Esophagus muscularis mucosa (tissue), 4 donors: Measurements from ENCODE around the gene CORO7. TPM values are rescaled to one million over a fixed set of nuclear protein-coding genes. Genes with fewer than 3 reads are reported as not detected.

Source experiments
- DNase-seq: peaks from one replicate; pipeline ENCODE4 v3.0.0-alpha.2; 2017; ENCODE audit errors: extremely low spot score
- H3K27ac ChIP-seq, 4 donors: fragments of 200-600 bp; sonication (generic); replicated peaks in 1 of 4; 1 replicate in 3 of 4; 2 replicates in 1 of 4; pipeline ENCODE4 v1.5.1; 2016 to 2019; ENCODE audit warnings: mild to moderate bottlenecking in 1 of 4
- H3K27me3 ChIP-seq, 4 donors: fragments of 200-600 bp; sonication (generic); one replicate each; pipeline versions ENCODE4 v1.5.1 to v1.6.0; 2016 to 2019
- H3K36me3 ChIP-seq, 4 donors: fragments of 200-600 bp; sonication (generic); one replicate each; pipeline ENCODE4 v1.5.1; 2016 to 2019
- H3K4me1 ChIP-seq, 4 donors: fragments of 200-600 bp; sonication (generic); one replicate each; pipeline ENCODE4 v1.5.1; 2016 to 2019
- H3K4me3 ChIP-seq, 4 donors: fragments of 200-600 bp; sonication (generic); 1 replicate in 2 of 4; 2 replicates in 2 of 4; pipeline ENCODE4 v1.5.1; 2016 to 2019; ENCODE audit warnings: mild to moderate bottlenecking in 4 of 4, moderate library complexity in 1 of 4
- H3K9me3 ChIP-seq, 4 donors: fragments of 200-600 bp; sonication (generic); 1 replicate in 3 of 4; 2 replicates in 1 of 4; pipeline ENCODE4 v1.5.1; 2016 to 2019
- EP300 ChIP-seq: sonication (generic); formaldehyde crosslinking; IDR thresholded peaks from one replicate; pipeline ENCODE4 v1.6.1; 2017; ENCODE audit warnings: antibody characterized with exemption
- POLR2A ChIP-seq: fragments of 450-650 bp; IDR thresholded peaks from one replicate; pipeline ENCODE4 v1.6.1; 2017; ENCODE audit warnings: antibody characterized with exemption, moderate library complexity, mild to moderate bottlenecking, low read depth
- POLR2AphosphoS5 ChIP-seq, 2 donors: sonication (generic); formaldehyde crosslinking; IDR thresholded peaks; one replicate each; pipeline ENCODE4 v1.6.1; 2017; ENCODE audit warnings: antibody characterized with exemption in 2 of 2
- whole genome bisulfite sequencing: methylation state at CpG from one replicate; pipeline ENCODE4 v1.1.5; 2018; 5-methylcytosine and 5-hydroxymethylcytosine counted together
- intact Hi-C: fragments of 100-400 bp; cut with DNase I; formaldehyde crosslinking; loops from one replicate; pipeline ENCODE4 v1.15.1; 2023
- total RNA-seq, 4 donors: library from RNA; depleted of rRNA; stranded (reverse); fragments of >200 nt; gene quantifications; one replicate each; pipeline versions ENCODE4 v1.1.0 to v1.2.1, GENCODE V29; 2016
- TF ChIP-seq, protein P1 (sequence below), 3 experiments: fragments of 200-600 bp in 2 of 3; fragments of 450-650 bp in 1 of 3; sonication (generic) in 2 of 3; IDR thresholded peaks; one replicate each; pipeline ENCODE4 v1.5.1; 2017 to 2019; ENCODE audit warnings: antibody characterized with exemption in 3 of 3, mild to moderate bottlenecking in 2 of 3, moderate library complexity in 1 of 3

CORO7 gene
- total RNA-seq, 4 donors from 2014 or later: 11.6 to 24.6 (median 21.3) TPM

- H3K36me3 ChIP-seq: peaks cover 13 to 42% (median 39%) of the 10 kb centered on the region in 4 donors
- intact Hi-C loops: no loop called here
- 86% methylated on average over 17 of the region's 21 CpGs for WGBS
- TF ChIP-seq POLR2A (no peak), EP300 (no peak), POLR2AphosphoS5 (IDR thresholded peaks at IDR 0.05) (no peak)
- TF ChIP-seq, protein P1, sequence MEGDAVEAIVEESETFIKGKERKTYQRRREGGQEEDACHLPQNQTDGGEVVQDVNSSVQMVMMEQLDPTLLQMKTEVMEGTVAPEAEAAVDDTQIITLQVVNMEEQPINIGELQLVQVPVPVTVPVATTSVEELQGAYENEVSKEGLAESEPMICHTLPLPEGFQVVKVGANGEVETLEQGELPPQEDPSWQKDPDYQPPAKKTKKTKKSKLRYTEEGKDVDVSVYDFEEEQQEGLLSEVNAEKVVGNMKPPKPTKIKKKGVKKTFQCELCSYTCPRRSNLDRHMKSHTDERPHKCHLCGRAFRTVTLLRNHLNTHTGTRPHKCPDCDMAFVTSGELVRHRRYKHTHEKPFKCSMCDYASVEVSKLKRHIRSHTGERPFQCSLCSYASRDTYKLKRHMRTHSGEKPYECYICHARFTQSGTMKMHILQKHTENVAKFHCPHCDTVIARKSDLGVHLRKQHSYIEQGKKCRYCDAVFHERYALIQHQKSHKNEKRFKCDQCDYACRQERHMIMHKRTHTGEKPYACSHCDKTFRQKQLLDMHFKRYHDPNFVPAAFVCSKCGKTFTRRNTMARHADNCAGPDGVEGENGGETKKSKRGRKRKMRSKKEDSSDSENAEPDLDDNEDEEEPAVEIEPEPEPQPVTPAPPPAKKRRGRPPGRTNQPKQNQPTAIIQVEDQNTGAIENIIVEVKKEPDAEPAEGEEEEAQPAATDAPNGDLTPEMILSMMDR (IDR thresholded peaks at IDR 0.05): no peak
- peaks cover 42 to 74% (median 55%) of the 10 kb centered on the region in 4 donors for H3K4me1 ChIP-seq
- no peaks in the 10 kb centered on the region for H3K27me3 ChIP-seq
- no peaks in the 10 kb centered on the region for H3K9me3 ChIP-seq
- no peak overlapping the region for H3K4me3 ChIP-seq
- no peak for DNase-seq
- H3K27ac ChIP-seq: peak overlapping the region; percentile 82 to 90 (median 84)
These were observed 37.3 kb downstream of the CORO7 start for GRCh38 chr16:4378999-4379690.

- Histone ChIP-seq H3K4me1 (peaks cover 51 to 75% (median 62%) of the 10 kb centered on the region in 4 donors), H3K27me3 (no peaks in the 10 kb centered on the region), H3K4me3 (no peak overlapping the region), H3K27ac (peak overlapping the region; percentile 82 to 90 (median 84)), H3K9me3 (no peaks in the 10 kb centered on the region), H3K36me3 (peaks cover 13 to 33% (median 31%) of the 10 kb centered on the region in 4 donors)
- DNase-seq: no peak
- WGBS: 68% methylated on average over 12 of the region's 15 CpGs
- TF ChIP-seq POLR2AphosphoS5 (IDR thresholded peaks at IDR 0.05): peak in 1 of 2 donors; percentile 41
- no peak for TF ChIP-seq EP300
- TF ChIP-seq POLR2A: no peak
- TF ChIP-seq, protein P1 (IDR thresholded peaks at IDR 0.05): no peak
- intact Hi-C loops: no loop called here
These were observed 38.2 kb downstream of the CORO7 start for GRCh38 chr16:4378161-4378666.

GRCh38 chr16:4377573-4378154, 38.7 kb downstream of the CORO7 start:
- H3K36me3 ChIP-seq: peaks cover 13 to 28% (median 26%) of the 10 kb centered on the region in 4 donors
- intact Hi-C loops: no loop called here
- H3K4me3 ChIP-seq: no peak overlapping the region
- TF ChIP-seq EP300: no peak
- TF ChIP-seq POLR2A: no peak
- no peak for TF ChIP-seq POLR2AphosphoS5 (IDR thresholded peaks at IDR 0.05)
- TF ChIP-seq, protein P1 (IDR thresholded peaks at IDR 0.05): no peak
- H3K27ac ChIP-seq: peak overlapping the region; percentile 82 to 90 (median 84)
- DNase-seq: no peak
- 79% methylated on average over 8 of the region's 12 CpGs for WGBS
- no peaks in the 10 kb centered on the region for H3K9me3 ChIP-seq
- no peaks in the 10 kb centered on the region for H3K27me3 ChIP-seq
- H3K4me1 ChIP-seq: peaks cover 56 to 78% (median 67%) of the 10 kb centered on the region in 4 donors

- intact Hi-C loops: no loop called here
- Histone ChIP-seq H3K9me3 (no peaks in the 10 kb centered on the region), H3K4me3 (peak overlapping the region in 2 of 4 donors; percentile 6 to 41), H3K27ac (peak overlapping the region; percentile 82 to 90 (median 84)), H3K36me3 (peaks cover 10 to 21% (median 20%) of the 10 kb centered on the region in 4 donors), H3K4me1 (peaks cover 63 to 84% (median 74%) of the 10 kb centered on the region in 4 donors), H3K27me3 (no peaks in the 10 kb centered on the region)
- TF ChIP-seq EP300: no peak
- TF ChIP-seq POLR2A: no peak
- TF ChIP-seq, protein P1 (IDR thresholded peaks at IDR 0.05): no peak
- TF ChIP-seq POLR2AphosphoS5 (IDR thresholded peaks at IDR 0.05): no peak
- DNase-seq: no peak
- 60% methylated on average over 7 of the region's 27 CpGs for WGBS
These were observed 39.4 kb downstream of the CORO7 start for GRCh38 chr16:4376893-4377572.
